CD4-positive, alpha-beta T cell treated with Interleukin-21 for 1 hour (primary cell): Measurements from ENCODE around the gene RPL10A.

Source experiments
- DNase-seq: peaks from one replicate; pipeline ENCODE4 v3.0.0-alpha.2; 2020

Gene RPL10A

GRCh38 chr6:35477028-35477427 lies 8.8 kb downstream of the RPL10A start:
- no peak for DNase-seq

- DNase-seq: no peak
These were observed 9.5 kb downstream of the RPL10A start for GRCh38 chr6:35477551-35478179.

- DNase-seq: no peak
These were observed 10.1 kb downstream of the RPL10A start for GRCh38 chr6:35478259-35478658.

- DNase-seq: no peak
These were observed 12.0 kb downstream of the RPL10A start for GRCh38 chr6:35480176-35480575.

GRCh38 chr6:35481226-35481625 lies 13.0 kb downstream of the RPL10A start:
- no peak for DNase-seq

GRCh38 chr6:35483062-35483461 lies 14.9 kb downstream of the RPL10A start:
- no peak for DNase-seq

GRCh38 chr6:35483490-35483889 lies 15.3 kb downstream of the RPL10A start:
- no peak for DNase-seq

- DNase-seq: no peak
These were observed 15.9 kb downstream of the RPL10A start for GRCh38 chr6:35483893-35484645.

GRCh38 chr6:35484921-35485392 lies 16.8 kb downstream of the RPL10A start:
- DNase-seq: no peak

GRCh38 chr6:35485402-35485877 lies 17.2 kb downstream of the RPL10A start:
- no peak for DNase-seq

- DNase-seq: no peak
These were observed 18.1 kb downstream of the RPL10A start for GRCh38 chr6:35486005-35486925.

- DNase-seq: no peak
These were observed 19.7 kb downstream of the RPL10A start for GRCh38 chr6:35487658-35488516.

GRCh38 chr6:35488517-35488862 lies 20.3 kb downstream of the RPL10A start:
- no peak for DNase-seq

- DNase-seq: no peak
These were observed 20.9 kb downstream of the RPL10A start for GRCh38 chr6:35489066-35489465.

GRCh38 chr6:35489995-35490791 lies 22.0 kb downstream of the RPL10A start:
- DNase-seq: no peak

- DNase-seq: no peak
These were observed 22.8 kb downstream of the RPL10A start for GRCh38 chr6:35490821-35491557.

GRCh38 chr6:35491558-35492257 lies 23.5 kb downstream of the RPL10A start:
- DNase-seq: no peak

GRCh38 chr6:35492258-35492973 lies 24.2 kb downstream of the RPL10A start:
- no peak for DNase-seq

GRCh38 chr6:35492974-35493284 lies 24.7 kb downstream of the RPL10A start:
- no peak for DNase-seq
